BJ (cell line): ENCODE measurements around the gene GPBP1. TPM values are rescaled to one million over a fixed set of nuclear protein-coding genes. Genes with fewer than 3 reads are reported as not detected.
A peak's percentile ranks its signal among the peaks of the same experiment; 100 is the strongest.
"Not testable (repeated sequence)": the region's sequence is repeated elsewhere in the genome, so short reads cannot be mapped to it uniquely, and the experiment has no call there.

Experiments
- CTCF ChIA-PET: fragments of 350-600 bp; formaldehyde crosslinking; extraction: SDS; loops from one replicate; lab custom pipeline; 2021; ENCODE audit warnings: antibody characterized with exemption, inconsistent platforms; lab: Yijun Ruan, JAX
- POLR2A ChIA-PET: fragments of 300-600 bp; sonication (Branson Sonifier 250); formaldehyde crosslinking; extraction: SDS; loops from one replicate; lab custom pipeline; 2021; ENCODE audit warnings: antibody characterized with exemption; lab: Charles Lee
- DNase-seq: peaks from one replicate; pipeline ENCODE4 v3.0.0-alpha.2; 2011; ENCODE audit warnings: low read depth
- H3K27me3 ChIP-seq: 2 replicates; pipeline ENCODE4 v1.6.0; 2011; ENCODE audit warnings: low read length; ENCODE audit not compliant: control insufficient read depth, insufficient read depth
- H3K36me3 ChIP-seq: 2 replicates; pipeline ENCODE4 v1.5.1; 2011; ENCODE audit warnings: low read length; ENCODE audit not compliant: control insufficient read depth, insufficient read depth
- H3K4me3 ChIP-seq: 2 replicates; pipeline ENCODE4 v1.5.1; 2011; ENCODE audit warnings: low read depth, mild to moderate bottlenecking, control low read depth, low read length
- polyA plus RNA-seq: library from polyadenylated mRNA; depleted of rRNA; stranded (reverse); fragments of >200 nt; gene quantifications from 2 replicates; pipeline ENCODE4 v1.2.3, GENCODE V29; 2011
- TF ChIP-seq, protein P1 (sequence below): IDR thresholded peaks from 2 replicates; pipeline ENCODE4 v1.5.1; 2011; ENCODE audit warnings: low read depth, mild to moderate bottlenecking, control low read depth, inconsistent platforms, low read length, moderate library complexity; ENCODE audit not compliant: insufficient read depth

GPBP1 gene
- polyA plus RNA-seq, 1 experiment = 13.1 TPM

DNA sequence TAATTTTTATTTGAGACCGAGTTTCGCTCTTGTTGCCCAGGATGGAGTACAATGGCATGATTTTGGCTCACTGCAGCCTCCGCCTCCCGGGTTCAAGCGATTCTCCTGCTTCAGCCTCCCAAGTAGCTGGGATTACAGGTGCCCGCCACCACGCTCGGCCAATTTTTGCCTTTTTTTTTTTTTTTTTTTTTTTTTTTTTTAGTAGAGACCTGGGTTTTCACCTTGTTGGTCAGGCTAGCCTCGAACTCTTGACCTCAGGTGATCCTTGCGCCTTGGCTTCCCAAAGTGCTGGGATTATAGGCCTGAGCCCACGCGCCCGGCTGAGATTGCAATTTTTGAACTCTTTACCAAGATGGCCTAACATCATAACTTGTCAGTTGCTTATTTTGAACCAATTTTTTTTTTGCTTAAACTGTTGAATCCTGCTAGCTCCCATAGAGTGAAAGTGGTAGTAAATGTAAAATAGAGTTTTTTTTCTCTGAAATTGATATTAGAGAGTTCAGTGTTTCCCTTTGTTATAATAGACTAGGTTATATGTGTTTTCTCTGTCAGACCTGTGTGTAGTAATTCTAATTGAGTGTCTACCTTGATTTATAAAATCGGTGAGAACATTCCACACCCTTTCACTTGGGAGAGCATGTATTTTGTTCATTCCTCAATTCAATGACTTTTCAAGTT, 3.8 kb downstream of the GPBP1 start:
- Histone ChIP-seq H3K36me3 (no peaks in the 10 kb centered on the region), H3K4me3 (no peak overlapping the region; the same call in 1 of the 2 replicates), H3K27me3 (no peaks in the 10 kb centered on the region)
- POLR2A ChIA-PET = no interaction called here
- CTCF ChIA-PET = no interaction called here
- DNase-seq = no peak
- TF ChIP-seq, protein P1, sequence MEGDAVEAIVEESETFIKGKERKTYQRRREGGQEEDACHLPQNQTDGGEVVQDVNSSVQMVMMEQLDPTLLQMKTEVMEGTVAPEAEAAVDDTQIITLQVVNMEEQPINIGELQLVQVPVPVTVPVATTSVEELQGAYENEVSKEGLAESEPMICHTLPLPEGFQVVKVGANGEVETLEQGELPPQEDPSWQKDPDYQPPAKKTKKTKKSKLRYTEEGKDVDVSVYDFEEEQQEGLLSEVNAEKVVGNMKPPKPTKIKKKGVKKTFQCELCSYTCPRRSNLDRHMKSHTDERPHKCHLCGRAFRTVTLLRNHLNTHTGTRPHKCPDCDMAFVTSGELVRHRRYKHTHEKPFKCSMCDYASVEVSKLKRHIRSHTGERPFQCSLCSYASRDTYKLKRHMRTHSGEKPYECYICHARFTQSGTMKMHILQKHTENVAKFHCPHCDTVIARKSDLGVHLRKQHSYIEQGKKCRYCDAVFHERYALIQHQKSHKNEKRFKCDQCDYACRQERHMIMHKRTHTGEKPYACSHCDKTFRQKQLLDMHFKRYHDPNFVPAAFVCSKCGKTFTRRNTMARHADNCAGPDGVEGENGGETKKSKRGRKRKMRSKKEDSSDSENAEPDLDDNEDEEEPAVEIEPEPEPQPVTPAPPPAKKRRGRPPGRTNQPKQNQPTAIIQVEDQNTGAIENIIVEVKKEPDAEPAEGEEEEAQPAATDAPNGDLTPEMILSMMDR = no peak

DNA sequence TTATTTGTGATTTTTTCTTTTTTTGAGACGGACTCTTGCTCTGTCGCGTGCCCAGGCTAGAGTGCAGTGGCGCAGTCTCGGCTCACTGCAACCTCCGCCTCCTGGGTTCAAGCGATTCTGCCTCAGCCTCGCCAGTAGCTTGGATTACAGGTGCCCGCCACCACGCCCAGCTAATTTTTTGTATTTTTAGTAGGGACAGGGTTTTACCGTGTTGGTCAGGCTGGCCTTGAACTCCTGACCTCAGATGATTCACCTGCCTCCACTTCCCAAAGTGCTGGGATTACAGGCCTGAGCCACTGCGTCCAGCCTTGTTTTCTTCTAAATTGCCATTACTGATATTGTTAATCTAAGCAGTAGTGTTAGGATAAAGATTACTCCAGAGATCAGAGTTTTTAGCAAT, 4.4 kb downstream of the GPBP1 start:
- POLR2A ChIA-PET, CTCF ChIA-PET, H3K36me3 ChIP-seq, DNase-seq, H3K27me3 ChIP-seq: not testable (repeated sequence)
- H3K4me3 ChIP-seq = peak overlapping the region; percentile 7

DNA sequence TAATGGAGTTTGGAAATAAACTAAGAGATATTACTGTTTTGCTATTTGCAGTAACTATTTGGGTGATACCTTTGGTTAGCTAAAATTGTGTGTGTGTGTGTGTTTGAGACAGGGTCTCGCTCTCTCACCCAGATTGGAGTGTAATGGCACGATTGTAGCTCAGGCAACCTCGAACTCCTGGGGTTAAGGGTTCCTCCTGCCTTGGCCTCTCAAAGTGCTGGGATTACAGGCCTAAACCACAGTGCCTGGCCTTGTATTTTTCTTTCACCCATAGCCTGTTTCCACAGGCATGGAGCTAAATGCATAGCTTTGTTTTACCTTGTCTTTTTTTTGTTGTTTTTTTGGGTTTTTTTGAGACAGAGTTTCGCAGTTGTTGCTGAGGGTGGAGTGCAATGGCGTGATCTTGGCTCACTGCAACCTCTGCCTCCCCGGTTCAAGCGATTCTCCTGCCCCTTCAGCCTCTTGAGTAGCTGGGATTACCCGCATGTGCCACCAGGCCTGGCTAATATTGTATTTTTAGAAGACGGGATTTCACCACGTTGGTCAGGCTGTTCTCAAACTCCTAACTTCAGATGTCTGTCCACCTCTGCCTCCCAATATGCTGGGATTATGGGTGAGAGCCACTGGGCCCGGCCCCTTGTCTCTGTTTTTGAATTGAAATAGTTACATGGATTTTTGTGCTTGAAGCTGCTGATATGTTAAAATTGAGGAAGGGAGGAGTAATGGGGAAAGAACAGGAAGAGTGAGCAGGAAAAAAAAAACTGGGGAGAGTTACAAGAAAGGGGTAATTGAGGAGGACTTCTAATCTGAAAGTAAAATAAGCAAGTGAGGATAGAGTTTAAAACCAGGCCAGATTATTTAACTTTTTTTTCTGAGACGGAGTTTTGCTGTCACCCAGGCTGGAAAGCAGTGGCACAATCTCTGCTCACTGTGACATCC, 5.7 kb downstream of the GPBP1 start:
- no peak for DNase-seq
- ChIA-PET POLR2A (interaction anchor here (0.6 kb wide), 1 partner anchor 11 kb away, joined by 23 read pairs; no protein-coding TSS in a partner anchor), CTCF (interaction anchor here (1.0 to 1.2 kb wide), 2 partner anchors 25 to 40 kb away, joined by 3 read pairs; no protein-coding TSS in a partner anchor)
- TF ChIP-seq, protein P1 = no peak
- no peak overlapping the region; the same call in 1 of the 2 replicates for H3K4me3 ChIP-seq
- H3K27me3 ChIP-seq = no peaks in the 10 kb centered on the region
- peaks cover 3% of the 10 kb centered on the region for H3K36me3 ChIP-seq

DNA sequence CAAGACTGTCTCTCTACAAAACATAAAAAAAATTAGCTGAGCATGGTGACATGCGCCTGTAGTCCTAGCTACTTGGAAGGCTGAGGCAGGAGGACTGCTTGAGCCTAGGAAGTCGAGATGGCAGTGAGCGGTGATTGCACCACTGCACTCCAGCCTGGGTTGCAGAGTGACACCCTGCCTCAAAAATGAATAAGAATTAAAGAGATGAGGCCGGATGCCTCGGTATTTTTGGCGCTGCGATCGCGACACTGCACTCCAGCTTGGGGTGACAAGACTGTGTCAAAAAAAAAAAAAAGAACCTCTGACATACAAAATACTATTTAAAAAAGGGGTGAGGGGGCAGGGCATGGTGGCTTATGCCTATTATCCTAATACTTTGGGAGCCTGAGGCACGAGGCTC, 7.3 kb downstream of the GPBP1 start:
- H3K27me3 ChIP-seq = no peaks in the 10 kb centered on the region
- ChIA-PET CTCF (no interaction called here), POLR2A (no interaction called here)
- TF ChIP-seq, protein P1 = no peak
- peaks cover 3% of the 10 kb centered on the region for H3K36me3 ChIP-seq
- no peak overlapping the region for H3K4me3 ChIP-seq
- DNase-seq = no peak

- CTCF ChIA-PET = interaction anchor here (0.9 kb wide), 1 partner anchor 9 kb away, joined by 3 read pairs; no protein-coding TSS in a partner anchor
Observed at GRCh38 chr5:57184322-57184721, 10.5 kb downstream of the GPBP1 start.

More at GRCh38 chr5:57184322-57184721, 10.5 kb downstream of the GPBP1 start:
- POLR2A ChIA-PET = no interaction called here
- no peak for DNase-seq
- Histone ChIP-seq H3K27me3 (no peaks in the 10 kb centered on the region), H3K36me3 (peaks cover 3% of the 10 kb centered on the region), H3K4me3 (no peak overlapping the region)
- TF ChIP-seq, protein P1 = no peak
